Stimulated activated CD8-positive, alpha-beta memory T cell treated with anti-CD3 and anti-CD28 coated beads, Interleukin-4, amount 100 ng/mL, for 24 hours (primary cell): ENCODE measurements around the gene AJAP1.
"Not testable (repeated sequence)": the region's sequence is repeated elsewhere in the genome, so short reads cannot be mapped to it uniquely, and the experiment has no call there.

ENCODE experiments used
- DNase-seq: peaks from one replicate; pipeline ENCODE4 v3.0.0-alpha.2; 2020; ENCODE audit warnings: low read depth

AJAP1 gene, protein sequence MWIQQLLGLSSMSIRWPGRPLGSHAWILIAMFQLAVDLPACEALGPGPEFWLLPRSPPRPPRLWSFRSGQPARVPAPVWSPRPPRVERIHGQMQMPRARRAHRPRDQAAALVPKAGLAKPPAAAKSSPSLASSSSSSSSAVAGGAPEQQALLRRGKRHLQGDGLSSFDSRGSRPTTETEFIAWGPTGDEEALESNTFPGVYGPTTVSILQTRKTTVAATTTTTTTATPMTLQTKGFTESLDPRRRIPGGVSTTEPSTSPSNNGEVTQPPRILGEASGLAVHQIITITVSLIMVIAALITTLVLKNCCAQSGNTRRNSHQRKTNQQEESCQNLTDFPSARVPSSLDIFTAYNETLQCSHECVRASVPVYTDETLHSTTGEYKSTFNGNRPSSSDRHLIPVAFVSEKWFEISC

GRCh38 chr1:4653796-4654725, at the start of gene AJAP1:
Gene AJAP1 (plus strand): TSS chr1:4654609. CDS start chr1:4655426, 817 bp downstream.
- no peak for DNase-seq

GRCh38 chr1:4605158-4605557, 49.3 kb upstream of the AJAP1 start:
- no peak for DNase-seq

DNA sequence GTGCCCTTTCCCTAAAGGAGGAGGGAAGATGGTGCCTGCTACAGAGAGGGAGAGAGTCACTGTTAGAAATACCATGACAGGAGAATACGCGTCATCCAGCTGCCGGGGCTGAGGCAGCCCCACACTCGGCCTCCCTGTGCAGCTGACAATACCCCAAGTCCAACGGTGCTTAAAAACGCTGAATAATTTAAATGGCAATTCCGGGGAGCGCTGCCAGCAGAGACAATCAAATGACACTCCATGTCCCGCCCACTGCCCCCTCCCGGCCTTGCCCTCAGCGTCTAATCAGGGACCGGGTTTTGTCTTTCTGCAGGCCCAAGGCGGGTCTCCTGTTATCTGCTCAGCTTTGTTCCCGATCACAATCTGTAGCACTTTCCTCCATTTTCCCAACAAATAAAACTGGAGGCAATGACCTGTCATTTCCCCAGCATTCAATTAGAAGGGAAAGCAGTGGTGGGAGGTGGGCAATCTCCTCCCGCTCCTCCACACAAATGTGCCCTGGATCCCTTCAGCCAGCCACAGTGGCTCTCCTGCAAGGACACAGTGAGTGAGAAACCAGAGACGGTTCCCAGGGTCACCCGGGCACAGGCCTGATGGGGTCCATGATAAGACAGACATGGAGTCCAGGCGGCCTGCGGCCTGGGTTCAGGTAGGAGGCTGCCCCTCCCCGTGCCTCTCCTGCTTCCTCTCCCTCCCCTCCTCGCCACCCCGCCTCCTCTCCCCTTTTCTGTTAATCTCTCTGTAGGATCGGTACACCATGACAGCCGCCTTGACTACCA, 42.7 kb upstream of the AJAP1 start:
- no peak for DNase-seq

DNA sequence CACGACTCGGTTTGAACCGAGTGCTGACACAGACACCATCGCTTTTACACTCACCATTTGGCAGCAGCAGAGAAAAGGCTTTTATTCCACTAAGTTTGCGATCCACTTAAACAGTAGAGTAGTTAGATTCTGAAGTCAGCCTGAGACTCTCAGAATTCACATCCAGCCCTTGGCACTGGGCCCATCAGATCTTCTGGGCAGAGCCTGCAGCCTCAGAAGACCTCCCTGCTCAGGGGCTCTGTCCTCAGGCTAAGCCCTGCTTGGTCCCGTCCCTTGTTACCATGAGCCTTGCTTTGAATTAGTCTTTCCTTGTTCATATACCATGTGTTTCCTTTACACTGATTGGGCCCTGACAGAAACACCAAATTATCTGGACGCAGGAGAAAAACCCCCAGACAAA, 41.4 kb upstream of the AJAP1 start:
- no peak for DNase-seq

- DNase-seq, result no peak
Observed at GRCh38 chr1:4613606-4614370, 40.6 kb upstream of the AJAP1 start.

GRCh38 chr1:4614371-4615137, 39.9 kb upstream of the AJAP1 start:
- DNase-seq, result no peak

DNA sequence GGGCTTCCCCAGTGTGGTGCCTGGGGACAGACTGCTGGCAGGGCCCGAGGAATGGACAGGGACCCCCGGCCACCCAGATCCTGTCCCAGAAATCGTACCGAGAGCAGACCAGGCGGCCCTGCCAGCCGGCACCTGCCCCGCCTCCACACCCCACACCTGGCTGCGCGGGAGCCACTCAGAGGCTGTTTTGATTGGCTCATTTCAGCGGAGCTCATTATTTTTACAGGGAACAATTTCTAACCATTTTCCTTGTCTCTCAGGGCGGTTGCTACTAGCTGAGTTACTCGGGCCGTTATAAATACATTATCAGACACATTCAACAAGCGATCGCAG, 39.3 kb upstream of the AJAP1 start:
- no peak for DNase-seq

DNA sequence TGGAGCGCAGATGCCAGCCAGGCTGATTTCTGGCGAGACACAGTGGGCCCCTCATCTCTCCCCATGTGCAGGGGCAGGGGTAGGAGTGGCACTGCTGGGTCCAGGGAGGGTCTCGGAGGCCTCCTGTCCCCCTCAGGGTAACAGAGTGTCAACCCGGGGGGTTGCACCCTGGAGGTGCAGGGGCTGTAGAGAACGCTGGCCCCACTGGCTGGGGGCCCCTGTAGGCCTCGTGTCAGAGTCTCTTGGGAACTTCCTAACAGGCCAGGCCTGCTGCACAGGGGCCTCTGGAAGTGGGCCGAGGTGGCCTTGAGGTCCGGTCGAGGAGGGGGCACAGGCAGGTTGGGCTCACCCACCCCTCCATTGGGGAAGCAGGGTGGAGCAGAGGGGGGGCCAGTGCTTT, 38.9 kb upstream of the AJAP1 start:
- no peak for DNase-seq

DNA sequence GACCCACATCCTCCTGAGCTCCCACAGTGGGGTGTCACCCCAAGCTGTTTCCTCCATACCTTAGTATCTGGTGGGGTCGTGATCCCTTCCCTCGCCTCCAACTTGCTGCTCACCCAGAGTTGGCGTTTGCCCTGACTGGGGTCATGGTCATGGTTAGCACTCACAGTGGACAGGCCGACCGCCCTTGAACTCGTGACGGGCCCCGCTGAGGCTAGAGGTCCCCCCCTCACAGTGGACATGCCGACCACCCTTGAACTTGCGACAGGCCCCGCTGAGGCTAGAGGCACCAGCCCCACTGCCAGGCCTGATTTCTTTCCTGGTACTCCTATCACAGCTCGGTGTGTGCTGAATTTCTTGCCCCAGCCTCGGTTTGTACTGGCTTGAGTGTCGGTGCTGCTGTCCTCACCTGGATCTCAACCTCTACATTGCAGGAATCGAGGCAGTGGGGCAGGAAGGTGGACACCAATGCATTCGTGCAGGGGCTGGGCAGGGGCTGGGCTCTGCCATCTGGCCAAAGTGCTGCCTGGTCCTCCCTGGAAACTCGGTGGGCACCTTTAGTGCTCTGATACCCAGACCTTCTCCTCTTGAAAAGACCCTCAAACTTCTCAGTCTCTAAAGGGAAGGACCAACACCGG, 37.5 kb upstream of the AJAP1 start:
- DNase-seq, result no peak

DNA sequence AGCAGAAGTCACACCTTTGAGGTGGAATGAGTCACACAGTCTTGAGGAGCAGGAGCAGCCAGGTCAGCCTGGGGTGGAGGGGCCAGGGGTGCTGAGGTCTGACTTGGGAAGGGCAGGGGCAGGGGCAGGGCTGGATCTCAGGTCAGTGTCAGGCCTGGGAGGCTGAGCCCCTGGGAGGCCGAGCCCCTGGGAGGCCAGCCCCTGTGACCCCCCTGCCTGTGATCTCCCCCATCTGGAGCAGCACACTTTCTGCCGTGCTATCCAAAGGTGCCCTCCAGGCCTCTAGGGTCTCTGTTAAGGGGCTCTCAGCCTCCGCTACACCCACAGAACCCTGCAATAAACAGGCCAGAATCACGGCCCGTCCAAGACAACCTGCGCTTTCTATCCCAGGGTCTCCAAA, 36.9 kb upstream of the AJAP1 start:
- no peak for DNase-seq

GRCh38 chr1:4618827-4619226, 35.6 kb upstream of the AJAP1 start:
- DNase-seq, result not testable (repeated sequence)

DNA sequence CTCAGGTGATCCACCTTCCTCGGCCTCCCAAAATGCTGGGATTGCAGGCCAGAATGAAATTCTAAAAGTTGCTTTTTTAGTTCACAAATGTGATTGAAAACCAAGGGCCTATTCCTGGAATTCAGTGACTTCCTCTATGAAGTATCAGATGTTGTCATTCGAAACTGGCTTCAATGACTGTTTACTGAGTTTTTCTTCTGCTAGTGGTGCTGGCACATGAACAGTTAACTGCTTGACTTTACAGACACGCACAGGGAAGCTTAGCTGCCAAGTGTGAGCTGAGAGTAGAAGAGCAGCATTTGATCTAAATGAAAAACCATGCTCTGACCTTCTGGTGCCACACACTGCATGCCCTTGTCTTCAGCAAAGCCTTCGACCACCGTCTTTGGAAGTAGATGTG, 32.8 kb upstream of the AJAP1 start:
- DNase-seq, result no peak

- DNase-seq, result no peak
Observed at GRCh38 chr1:4622821-4623220, 31.6 kb upstream of the AJAP1 start.

DNA sequence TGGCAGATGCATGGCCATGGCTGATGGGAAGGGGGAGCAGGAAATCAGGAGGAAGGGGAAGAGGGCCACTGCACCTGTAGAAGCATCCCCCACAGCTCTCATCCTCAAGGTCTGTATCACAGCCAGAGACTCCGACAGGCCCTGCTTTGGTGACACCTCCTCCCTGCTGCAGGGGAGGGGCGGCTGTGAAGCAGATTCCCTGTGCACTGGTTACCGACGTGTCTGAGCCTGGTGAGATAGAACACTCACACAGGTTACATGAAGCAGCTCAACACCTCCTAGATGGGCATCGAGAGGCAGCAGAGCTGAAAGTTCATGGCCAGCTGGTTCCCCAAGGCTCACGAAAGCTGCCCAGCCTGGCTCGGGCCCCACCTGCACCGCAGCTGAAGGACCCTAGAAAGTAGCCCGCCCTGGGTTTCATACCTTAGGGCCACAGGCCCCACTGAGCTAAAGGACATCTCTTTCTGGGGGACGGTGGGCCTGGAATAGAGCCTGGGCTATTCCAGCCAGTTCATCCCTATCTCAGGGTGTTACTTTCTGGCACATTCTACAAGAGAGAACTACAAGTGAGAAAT, 30.2 kb upstream of the AJAP1 start:
- no peak for DNase-seq

- no peak for DNase-seq
Observed at GRCh38 chr1:4624801-4625200, 29.6 kb upstream of the AJAP1 start.

GRCh38 chr1:4626061-4626460, 28.3 kb upstream of the AJAP1 start:
- no peak for DNase-seq

GRCh38 chr1:4626560-4627319, 27.7 kb upstream of the AJAP1 start:
- DNase-seq, result no peak

DNA sequence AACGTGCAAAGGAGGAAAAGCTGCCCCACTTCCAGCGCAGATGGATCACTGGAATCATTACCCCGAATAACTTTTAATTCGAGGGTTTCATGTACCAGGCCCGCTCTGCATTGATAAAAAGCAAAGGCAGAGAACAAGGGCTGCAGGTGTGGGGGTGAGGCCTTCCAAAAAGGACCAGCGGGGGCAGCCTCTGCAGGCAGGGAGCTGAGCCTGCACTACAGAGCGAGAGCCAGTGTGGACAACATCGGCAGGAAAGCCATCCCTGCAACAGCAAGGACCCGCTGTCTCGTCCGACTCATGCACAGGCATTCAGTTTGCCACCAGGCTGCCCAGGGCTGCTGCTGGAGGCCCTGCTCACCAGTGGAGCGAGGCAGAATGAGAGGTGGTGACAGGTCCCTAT, 27.1 kb upstream of the AJAP1 start:
- no peak for DNase-seq

GRCh38 chr1:4628992-4629391, 25.4 kb upstream of the AJAP1 start:
- no peak for DNase-seq
